Measurements from ENCODE around the gene ABHD11.

GRCh38 chr7:73718905-73719805, 19.4 kb downstream of the ABHD11 start, which contains the start of gene STX1A:
- TF ChIP-seq, protein P1, sequence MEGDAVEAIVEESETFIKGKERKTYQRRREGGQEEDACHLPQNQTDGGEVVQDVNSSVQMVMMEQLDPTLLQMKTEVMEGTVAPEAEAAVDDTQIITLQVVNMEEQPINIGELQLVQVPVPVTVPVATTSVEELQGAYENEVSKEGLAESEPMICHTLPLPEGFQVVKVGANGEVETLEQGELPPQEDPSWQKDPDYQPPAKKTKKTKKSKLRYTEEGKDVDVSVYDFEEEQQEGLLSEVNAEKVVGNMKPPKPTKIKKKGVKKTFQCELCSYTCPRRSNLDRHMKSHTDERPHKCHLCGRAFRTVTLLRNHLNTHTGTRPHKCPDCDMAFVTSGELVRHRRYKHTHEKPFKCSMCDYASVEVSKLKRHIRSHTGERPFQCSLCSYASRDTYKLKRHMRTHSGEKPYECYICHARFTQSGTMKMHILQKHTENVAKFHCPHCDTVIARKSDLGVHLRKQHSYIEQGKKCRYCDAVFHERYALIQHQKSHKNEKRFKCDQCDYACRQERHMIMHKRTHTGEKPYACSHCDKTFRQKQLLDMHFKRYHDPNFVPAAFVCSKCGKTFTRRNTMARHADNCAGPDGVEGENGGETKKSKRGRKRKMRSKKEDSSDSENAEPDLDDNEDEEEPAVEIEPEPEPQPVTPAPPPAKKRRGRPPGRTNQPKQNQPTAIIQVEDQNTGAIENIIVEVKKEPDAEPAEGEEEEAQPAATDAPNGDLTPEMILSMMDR (IDR thresholded peaks at IDR 0.05), result no peak
- TF ChIP-seq EP300 (IDR thresholded peaks at IDR 0.05), result no peak
- peak; percentile 59 to 70 (median 62) for TF ChIP-seq POLR2AphosphoS5 (IDR thresholded peaks at IDR 0.05)
- TF ChIP-seq POLR2A (IDR thresholded peaks at IDR 0.05), result no peak
